GM19193 (cell line): ENCODE results near the gene IDH3A.

Experiments
- POLR2A ChIP-seq: IDR thresholded peaks from 4 replicates; pipeline ENCODE4 v1.6.1; 2011; ENCODE audit not compliant: insufficient read depth, insufficient read length; ENCODE audit errors: extremely low read depth

IDH3A gene

DNA sequence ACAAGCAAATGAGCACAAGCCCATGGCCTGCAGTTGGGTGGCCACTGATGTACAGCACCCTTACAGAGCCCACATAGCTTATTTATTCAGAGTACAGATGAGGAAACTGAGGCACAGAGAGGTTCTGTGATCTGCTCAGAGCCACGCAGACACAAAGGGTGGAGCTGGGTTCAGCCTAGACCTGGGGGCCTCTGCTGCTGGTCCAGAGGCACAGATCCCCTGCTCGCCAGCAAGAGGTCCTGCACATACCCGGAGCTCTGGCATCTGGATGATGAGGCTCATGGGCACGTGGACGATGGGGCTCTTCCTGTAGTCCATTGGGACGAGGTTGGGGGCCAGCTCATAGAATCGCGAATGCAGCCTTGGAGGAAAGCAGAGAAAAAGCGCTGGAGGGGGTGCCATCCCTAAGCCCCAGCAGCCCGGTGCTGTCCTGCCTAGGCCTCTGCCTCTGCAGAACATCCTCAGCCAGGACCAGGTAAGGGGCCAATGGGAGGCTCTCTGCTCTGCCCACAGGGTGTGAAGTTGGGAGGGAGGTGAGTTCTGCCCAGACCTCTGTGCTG is 38.2 kb upstream of the IDH3A start:
- TF ChIP-seq POLR2A = no peak

GRCh38 chr15:78111788-78112187 is 37.4 kb upstream of the IDH3A start:
- TF ChIP-seq POLR2A = no peak

DNA sequence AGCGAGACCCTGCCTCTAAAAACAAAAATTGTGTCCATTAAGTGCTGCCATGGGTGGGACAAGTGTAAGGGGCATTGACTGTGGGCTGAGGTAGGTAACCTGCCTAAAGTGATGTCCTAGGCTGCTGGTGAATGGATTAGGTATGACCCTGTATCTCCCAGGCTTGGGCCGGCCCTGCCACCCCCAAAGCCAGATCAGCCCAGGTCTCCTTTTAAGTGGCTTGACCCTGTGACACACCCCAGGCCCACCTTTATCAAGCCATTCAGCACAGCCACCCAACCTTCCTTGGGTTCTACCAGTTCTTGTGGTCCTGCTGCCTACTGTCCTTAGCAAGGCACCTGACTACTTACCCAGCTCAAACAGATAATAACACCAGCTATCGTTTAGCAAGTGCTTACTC is 36.6 kb upstream of the IDH3A start:
- no peak for TF ChIP-seq POLR2A

DNA sequence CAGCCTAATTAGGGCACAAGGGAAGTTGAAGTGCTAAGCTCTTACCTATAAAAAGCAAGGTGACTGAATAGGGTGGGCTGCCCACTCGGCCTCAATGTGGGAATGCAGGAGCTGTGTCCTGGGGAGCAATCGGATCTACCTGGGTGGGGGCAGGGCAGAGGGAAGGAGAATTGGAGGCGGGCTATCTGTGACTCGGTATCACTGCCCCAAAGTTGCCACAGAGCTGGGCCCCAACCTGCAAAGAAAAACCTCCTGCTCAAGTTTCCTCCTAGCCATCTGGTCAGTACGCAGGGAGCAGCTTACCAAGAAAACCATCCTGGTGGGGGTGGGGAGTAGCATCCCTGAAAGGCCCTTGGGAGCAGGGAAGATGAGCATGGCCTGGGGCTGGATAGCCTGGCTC is 28.6 kb upstream of the IDH3A start:
- no peak for TF ChIP-seq POLR2A

DNA sequence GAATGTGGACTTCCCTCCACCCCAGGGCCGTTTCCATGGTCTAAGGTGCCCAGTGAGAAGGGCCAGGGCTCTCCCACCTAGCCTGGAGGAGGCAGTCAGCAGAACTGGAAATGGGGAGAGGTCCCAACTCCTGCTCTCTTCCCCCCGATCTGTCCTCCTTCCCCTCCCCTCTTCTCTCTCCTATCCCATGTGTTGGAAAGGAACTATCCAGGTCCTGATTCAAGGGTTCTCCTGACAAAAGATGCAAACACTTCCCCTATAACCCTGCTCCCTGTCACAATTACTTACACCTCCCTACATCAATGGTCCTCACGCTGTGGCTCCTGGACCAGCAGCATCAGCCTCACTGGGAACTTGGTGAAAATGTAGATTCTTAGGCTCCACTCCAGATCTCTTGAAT is 23.9 kb upstream of the IDH3A start:
- no peak for TF ChIP-seq POLR2A

DNA sequence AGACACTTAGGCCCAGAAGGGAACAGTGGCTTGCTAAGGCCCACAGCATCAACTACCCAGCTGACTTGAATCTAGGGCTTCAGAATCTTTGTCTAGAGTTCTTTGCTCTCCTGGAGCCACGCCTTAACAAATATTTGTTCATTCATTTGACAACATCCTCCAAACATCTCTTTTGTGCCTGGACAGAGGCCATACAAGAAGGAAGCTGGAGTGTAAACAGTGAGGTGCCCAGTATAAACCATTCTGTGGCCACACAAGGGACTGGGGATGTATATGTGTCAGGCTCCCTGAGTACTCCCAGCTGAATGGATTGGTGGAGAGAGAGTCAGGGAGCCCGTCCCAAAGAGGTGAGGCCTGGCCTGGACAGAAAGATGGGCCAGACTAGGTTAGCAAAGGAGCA is 21.3 kb upstream of the IDH3A start:
- no peak for TF ChIP-seq POLR2A

GRCh38 chr15:78129077-78129750 is 19.9 kb upstream of the IDH3A start:
- no peak for TF ChIP-seq POLR2A

GRCh38 chr15:78129751-78130287 is 19.3 kb upstream of the IDH3A start:
- TF ChIP-seq POLR2A = no peak

DNA sequence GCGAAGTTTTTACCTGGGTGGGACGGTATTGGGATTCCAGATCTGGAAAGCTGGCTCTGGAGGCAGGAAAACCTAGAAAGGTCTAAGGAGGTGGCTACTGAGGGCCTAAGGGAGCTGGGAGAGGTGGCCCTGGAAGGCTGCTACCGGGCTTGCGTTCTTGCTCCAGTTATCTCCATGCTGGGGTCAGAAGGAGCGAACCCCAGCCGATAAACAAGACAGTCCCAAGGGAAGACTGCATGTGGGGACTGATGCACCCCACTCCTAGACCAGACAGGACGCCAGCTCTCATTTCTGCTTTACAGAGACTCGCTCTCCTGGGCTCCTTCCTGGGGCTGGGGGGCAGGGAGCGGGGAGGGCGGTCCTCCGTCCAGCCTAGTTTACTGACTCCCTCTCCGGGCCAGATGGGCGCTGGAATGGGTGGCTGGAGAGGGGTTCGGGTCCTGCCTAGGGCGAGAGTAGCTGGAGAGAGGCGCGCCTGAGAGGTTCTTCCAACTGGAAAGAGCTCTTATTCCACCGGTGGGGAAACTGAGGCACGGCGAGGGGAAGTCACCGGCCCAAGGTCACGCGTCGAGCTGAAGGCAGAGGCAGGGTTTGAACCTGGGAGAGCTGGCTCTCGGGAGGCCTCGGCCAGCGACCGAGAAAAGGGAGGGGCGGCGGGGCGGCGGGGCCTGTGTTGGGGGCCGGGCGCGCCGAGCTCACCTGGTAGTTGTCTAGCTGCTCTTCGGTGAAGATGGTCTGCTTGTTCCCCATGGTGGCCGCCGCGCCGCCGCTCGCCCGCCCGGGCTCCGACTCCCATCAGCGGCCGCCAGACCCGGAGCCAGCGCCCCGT is 18.5 kb upstream of the IDH3A start:
- no peak for TF ChIP-seq POLR2A

- peak; percentile 58 for TF ChIP-seq POLR2A
These were observed 17.7 kb upstream of the IDH3A start, which contains the start of gene CIB2 for GRCh38 chr15:78131295-78132061. CIB2 (minus strand) TSS chr15:78131445; CDS start chr15:78131215, 230 bp downstream.

DNA sequence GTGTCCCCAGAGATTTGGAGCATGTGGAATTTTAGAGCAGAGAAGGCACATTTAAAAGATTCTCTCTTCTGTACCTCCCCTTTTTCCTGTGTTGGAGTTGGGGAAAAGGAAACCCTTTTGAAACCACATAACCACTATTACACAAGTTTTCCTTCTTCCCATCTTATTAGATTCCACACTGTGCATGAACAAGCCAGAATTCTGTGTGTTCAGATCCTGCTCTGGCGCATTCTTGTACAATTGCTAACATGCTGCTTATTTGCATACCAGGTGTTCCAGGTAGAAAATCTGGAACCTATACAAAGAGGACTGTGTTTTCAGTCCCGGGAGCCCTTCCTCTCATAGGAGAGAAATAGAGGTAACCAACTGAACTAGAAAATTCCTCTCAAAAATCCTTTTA is 15.4 kb upstream of the IDH3A start:
- no peak for TF ChIP-seq POLR2A

GRCh38 chr15:78139578-78139977 is 9.6 kb upstream of the IDH3A start:
- no peak for TF ChIP-seq POLR2A

DNA sequence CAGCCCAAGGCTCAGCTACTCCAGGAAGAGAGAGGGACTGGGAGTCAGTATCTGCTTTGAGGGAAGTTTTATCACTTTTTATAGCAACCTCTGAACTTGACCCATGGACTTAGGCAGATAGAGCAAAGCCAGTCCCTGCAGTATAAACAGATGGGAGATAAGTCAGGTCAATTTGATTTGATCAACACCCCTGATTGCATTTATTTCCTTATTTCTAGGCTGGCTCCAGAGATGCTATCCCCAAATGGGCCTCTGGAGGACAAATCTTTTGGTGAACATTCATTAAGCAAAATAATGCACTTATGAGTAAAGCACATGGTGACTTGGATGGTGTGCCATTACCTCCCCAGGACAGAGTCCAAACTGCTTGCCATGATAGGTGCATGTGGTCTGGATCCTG is 8.9 kb upstream of the IDH3A start:
- TF ChIP-seq POLR2A = no peak

DNA sequence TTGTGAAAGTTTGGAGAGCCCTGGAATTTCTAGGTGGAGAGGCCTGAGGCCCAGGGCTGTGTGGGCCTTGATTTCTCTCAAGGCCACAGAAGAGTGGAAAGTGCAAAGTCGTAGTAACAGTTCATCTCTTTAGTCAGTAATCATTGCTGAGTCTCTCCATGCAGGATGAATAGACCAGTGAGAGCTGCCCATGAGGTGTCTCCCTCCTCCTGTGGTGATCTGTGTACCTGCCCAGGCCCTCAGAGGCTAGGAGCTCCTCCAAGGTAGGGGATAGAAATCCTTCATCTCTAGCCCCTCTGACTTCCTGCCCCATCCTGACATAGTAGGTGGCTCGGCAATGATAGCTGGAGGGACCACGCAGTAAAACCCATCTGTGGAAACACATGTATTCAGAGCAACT is 6.8 kb upstream of the IDH3A start:
- TF ChIP-seq POLR2A = no peak
